Measurements from ENCODE around the gene ARID1A. TPM values are rescaled to one million over a fixed set of nuclear protein-coding genes. Genes with fewer than 3 reads are reported as not detected.
A peak's percentile ranks its signal among the peaks of the same experiment; 100 is the strongest.

ARID1A gene
- total RNA-seq, 1 donor from 2014 or later, result 64.3 TPM

GRCh38 chr1:26814893-26815292, 119.1 kb downstream of the ARID1A start:
- DNase-seq (no peak), ATAC-seq (no peak)
- Histone ChIP-seq H3K9me3 (no peaks in the 10 kb centered on the region), H3K36me3 (no peaks in the 10 kb centered on the region), H3K4me3 (no peak overlapping the region), H3K27ac (no peak overlapping the region), H3K27me3 (no peaks in the 10 kb centered on the region), H3K4me1 (peaks cover 3% of the 10 kb centered on the region)
- TF ChIP-seq CTCF (IDR thresholded peaks at IDR 0.05), result no peak
- intact Hi-C loops (cut with DNase I), result no loop called here

- Histone ChIP-seq H3K4me3 (no peak overlapping the region), H3K9me3 (no peaks in the 10 kb centered on the region), H3K36me3 (no peaks in the 10 kb centered on the region), H3K27ac (no peak overlapping the region), H3K27me3 (no peaks in the 10 kb centered on the region), H3K4me1 (peaks cover 8% of the 10 kb centered on the region)
- TF ChIP-seq CTCF (IDR thresholded peaks at IDR 0.05), result peak; percentile 36
- ATAC-seq (peak; percentile 96), DNase-seq (no peak)
- intact Hi-C loops (cut with DNase I), result no loop called here
Observed at GRCh38 chr1:26820784-26821269, 125.0 kb downstream of the ARID1A start.

DNA sequence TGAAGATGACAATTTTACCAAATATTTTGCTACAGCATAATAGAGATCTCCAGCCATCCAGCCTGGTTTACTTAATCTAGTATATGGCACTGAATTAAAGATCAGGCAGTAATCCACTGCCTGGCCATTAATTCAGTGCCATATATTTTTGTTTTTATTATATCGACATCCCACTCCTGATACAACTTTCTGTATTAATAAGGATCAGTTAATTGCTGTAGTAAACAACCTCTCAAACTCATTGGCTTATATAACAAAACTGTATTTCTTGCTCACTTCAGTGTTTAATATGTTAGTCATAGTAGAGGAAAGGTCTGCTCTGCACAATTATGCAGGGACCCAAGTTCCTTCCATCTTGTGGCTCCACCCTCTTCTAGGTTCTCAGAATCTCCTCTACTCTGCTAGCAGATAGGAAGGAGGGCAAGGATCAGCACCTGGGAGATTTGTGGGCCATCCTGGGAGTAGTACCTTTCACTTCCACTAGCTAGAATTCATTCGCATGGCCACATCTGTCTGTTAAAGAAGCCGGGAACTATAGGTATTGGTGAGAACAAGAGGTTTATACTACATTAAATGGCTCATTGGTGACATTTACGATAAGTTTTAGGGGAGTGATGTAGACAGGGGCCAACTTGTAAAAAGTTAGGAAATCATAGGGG, 127.1 kb downstream of the ARID1A start:
- H3K27me3 ChIP-seq, result no peaks in the 10 kb centered on the region
- TF ChIP-seq CTCF (IDR thresholded peaks at IDR 0.05), result no peak
- no peak overlapping the region for H3K27ac ChIP-seq
- DNase-seq (peak; percentile 3), ATAC-seq (no peak)
- H3K4me3 ChIP-seq, result no peak overlapping the region
- no peaks in the 10 kb centered on the region for H3K9me3 ChIP-seq
- intact Hi-C loops (cut with DNase I), result no loop called here
- H3K4me1 ChIP-seq, result peaks cover 17% of the 10 kb centered on the region
- no peaks in the 10 kb centered on the region for H3K36me3 ChIP-seq

DNA sequence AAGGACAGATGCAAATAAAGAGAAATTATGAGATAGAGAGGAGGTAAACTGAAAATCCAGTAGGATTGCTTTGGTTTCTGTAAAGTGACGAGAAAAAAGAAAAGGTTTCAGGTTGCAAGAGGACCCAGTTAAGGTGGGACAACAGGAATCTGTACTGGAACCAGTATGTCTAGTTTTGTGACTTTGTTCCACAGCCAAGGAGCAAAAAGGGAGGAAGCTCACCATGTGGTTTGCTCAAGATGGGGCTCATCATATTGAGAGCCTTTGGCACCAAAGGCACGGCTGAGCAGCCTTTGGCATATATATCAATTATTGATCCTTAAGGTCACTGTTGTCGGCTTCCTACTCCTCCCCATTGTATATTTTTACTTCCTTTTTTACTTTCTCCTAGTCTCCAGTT, 128.9 kb downstream of the ARID1A start:
- intact Hi-C loops (cut with DNase I), result no loop called here
- H3K9me3 ChIP-seq, result no peaks in the 10 kb centered on the region
- ATAC-seq (no peak), DNase-seq (no peak)
- H3K4me3 ChIP-seq, result no peak overlapping the region
- no peaks in the 10 kb centered on the region for H3K36me3 ChIP-seq
- no peaks in the 10 kb centered on the region for H3K27me3 ChIP-seq
- H3K4me1 ChIP-seq, result peaks cover 36% of the 10 kb centered on the region
- no peak for TF ChIP-seq CTCF (IDR thresholded peaks at IDR 0.05)
- H3K27ac ChIP-seq, result no peak overlapping the region

DNA sequence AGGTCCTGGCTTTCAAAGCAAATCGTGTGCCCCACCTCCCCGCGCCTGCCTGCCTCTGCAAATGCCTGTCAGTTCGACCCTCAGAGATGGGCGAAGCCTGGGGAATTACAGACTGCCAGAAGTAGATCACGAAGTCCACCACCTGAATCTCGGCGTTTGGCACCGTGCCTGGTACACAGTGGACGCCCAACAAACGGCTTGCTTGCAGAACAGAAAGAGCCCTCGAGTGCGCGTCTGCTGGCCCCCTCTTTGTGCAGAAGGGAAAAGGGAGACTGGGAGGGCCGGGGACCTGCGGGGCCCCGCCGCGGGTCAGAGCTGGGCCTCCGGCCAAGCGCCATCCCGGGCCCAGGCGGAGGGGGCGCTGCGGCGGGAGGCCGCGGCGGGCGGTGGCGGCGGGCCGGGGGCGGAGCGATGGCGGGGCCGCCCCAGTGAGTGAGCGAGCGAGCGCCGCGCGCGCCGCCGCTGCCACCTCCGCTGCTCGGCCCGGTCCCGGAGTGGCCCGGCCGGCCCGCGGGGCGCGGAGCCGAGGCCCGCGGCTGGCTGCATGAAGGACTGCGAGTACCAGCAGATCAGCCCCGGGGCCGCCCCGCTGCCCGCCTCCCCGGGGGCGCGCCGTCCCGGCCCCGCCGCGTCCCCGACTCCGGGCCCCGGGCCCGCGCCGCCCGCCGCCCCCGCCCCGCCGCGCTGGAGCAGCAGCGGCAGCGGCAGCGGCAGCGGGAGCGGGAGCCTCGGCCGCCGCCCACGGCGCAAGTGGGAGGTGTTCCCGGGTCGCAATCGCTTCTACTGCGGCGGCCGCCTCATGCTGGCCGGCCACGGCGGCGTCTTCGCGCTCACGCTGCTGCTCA, 130.7 kb downstream of the ARID1A start, which contains the start of gene ZDHHC18:
ZDHHC18 (plus strand) TSS at position 428 of the 845 bp plus-strand sequence; CDS start at position 545, 117 bp downstream.
- peak; percentile 90 for DNase-seq
- Histone ChIP-seq H3K4me3 (peak within 1 kb of the TSS; percentile 67), H3K9me3 (no peaks in the 10 kb centered on the region), H3K27ac (peak within 1 kb of the TSS; percentile 83), H3K27me3 (no peaks in the 10 kb centered on the region), H3K36me3 (no peaks in the 10 kb centered on the region), H3K4me1 (peaks cover 39% of the 10 kb centered on the region)
- peak; percentile 94 for ATAC-seq
- intact Hi-C loops (cut with DNase I), result no loop called here
- peak; percentile 36 for TF ChIP-seq CTCF (IDR thresholded peaks at IDR 0.05)

All from upper lobe of right lung (tissue), 1 donor.